Gastroesophageal sphincter (tissue), 3 donors: ENCODE results near the gene SMIM10.

Experiments used
- EP300 ChIP-seq: sonication (generic); formaldehyde crosslinking; IDR thresholded peaks from one replicate; pipeline ENCODE4 v1.6.1; 2017; ENCODE audit warnings: antibody characterized with exemption, mild to moderate bottlenecking
- POLR2A ChIP-seq, 2 donors: fragments of 450-650 bp; IDR thresholded peaks; one replicate each; pipeline ENCODE4 v1.6.1; 2017; ENCODE audit warnings: antibody characterized with exemption in 2 of 2, mild to moderate bottlenecking in 2 of 2, moderate library complexity in 1 of 2
- POLR2AphosphoS5 ChIP-seq: sonication (generic); formaldehyde crosslinking; IDR thresholded peaks from one replicate; pipeline ENCODE4 v1.6.1; 2017; ENCODE audit warnings: antibody characterized with exemption
- TF ChIP-seq, protein P1 (sequence below), 4 experiments: fragments of 200-600 bp in 2 of 4; fragments of 450-650 bp in 2 of 4; sonication (generic) in 1 of 4; IDR thresholded peaks; one replicate each; pipeline ENCODE4 v1.5.1; 2017 to 2019; ENCODE audit warnings: antibody characterized with exemption in 4 of 4, mild to moderate bottlenecking in 2 of 4, moderate library complexity in 2 of 4

DNA sequence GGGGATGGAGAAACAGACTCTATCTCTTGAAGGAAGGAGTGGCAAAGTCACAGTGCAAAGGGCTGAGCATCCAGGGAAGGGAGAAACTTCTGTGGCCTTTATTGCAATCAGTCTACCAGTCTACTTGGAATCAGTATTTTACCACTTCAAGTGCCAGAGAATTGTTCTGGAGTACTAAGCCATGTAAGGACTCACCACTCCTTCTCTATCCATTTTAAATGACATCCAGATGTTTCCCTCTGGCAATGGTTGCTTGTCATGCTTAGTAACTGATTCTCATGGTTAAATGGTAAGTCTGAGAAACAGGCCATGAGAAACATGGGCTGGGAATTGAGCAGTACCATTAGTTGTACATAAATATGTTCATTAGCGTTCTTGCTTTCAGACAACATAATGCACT is 21.1 kb upstream of the SMIM10 start:
- TF ChIP-seq POLR2AphosphoS5: no peak
- TF ChIP-seq, protein P1, sequence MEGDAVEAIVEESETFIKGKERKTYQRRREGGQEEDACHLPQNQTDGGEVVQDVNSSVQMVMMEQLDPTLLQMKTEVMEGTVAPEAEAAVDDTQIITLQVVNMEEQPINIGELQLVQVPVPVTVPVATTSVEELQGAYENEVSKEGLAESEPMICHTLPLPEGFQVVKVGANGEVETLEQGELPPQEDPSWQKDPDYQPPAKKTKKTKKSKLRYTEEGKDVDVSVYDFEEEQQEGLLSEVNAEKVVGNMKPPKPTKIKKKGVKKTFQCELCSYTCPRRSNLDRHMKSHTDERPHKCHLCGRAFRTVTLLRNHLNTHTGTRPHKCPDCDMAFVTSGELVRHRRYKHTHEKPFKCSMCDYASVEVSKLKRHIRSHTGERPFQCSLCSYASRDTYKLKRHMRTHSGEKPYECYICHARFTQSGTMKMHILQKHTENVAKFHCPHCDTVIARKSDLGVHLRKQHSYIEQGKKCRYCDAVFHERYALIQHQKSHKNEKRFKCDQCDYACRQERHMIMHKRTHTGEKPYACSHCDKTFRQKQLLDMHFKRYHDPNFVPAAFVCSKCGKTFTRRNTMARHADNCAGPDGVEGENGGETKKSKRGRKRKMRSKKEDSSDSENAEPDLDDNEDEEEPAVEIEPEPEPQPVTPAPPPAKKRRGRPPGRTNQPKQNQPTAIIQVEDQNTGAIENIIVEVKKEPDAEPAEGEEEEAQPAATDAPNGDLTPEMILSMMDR (IDR thresholded peaks at IDR 0.05): no peak
- no peak for TF ChIP-seq POLR2A (IDR thresholded peaks at IDR 0.05)
- no peak for TF ChIP-seq EP300
